Measurements from ENCODE around the gene RNF41.

- TF ChIP-seq YY1 (IDR thresholded peaks at IDR 0.05; ENCODE audit: insufficient read depth, insufficient read length): no peak
- TF ChIP-seq ZNF274 (IDR thresholded peaks at IDR 0.05; ENCODE audit: low read depth, low read length): no peak
Measured at GRCh38 chr12:56160193-56160763, 61.4 kb downstream of the RNF41 start.
